GM12878 (cell line): ENCODE data around the gene HDDC2. TPM values are rescaled to one million over a fixed set of nuclear protein-coding genes. Genes with fewer than 3 reads are reported as not detected.

ENCODE experiments used
- ATAC-seq: fragments of 200-7000 bp; cut with Tn5 transposase; 3 replicates; pipeline ENCODE4 v1.9.1; 2020; ENCODE audit warnings: mild to moderate bottlenecking, moderate library complexity
- BruUV-seq: library from RNA; stranded (reverse); fragments of 400-500 nt; replicated peaks from 2 replicates; lab custom pipeline; 2021; lab: Mats Ljungman, UMichigan
- CTCF ChIA-PET: fragments of 300-600 bp; sonication (Branson Sonifier 250); formaldehyde crosslinking; extraction: SDS; loops from one replicate; lab custom pipeline; 2021; ENCODE audit warnings: inconsistent platforms; lab: Yijun Ruan, JAX
- POLR2A ChIA-PET: fragments of 350-600 bp; formaldehyde crosslinking; extraction: SDS; loops from one replicate; lab custom pipeline; 2021; ENCODE audit warnings: inconsistent platforms; lab: Charles Lee
- RAD21 ChIA-PET: fragments of 300-600 bp; sonication (Branson Sonifier 250); formaldehyde crosslinking; loops from one replicate; lab custom pipeline; 2023; ENCODE audit warnings: antibody characterized with exemption; ENCODE audit not compliant: unreplicated experiment; lab: Charles Lee
- SMC1A ChIA-PET: fragments of 300-600 bp; sonication (Branson Sonifier 250); formaldehyde crosslinking; loops from one replicate; lab custom pipeline; 2023; ENCODE audit not compliant: unreplicated experiment, uncharacterized antibody; lab: Charles Lee
- DNase-seq: peaks from one replicate; pipeline ENCODE4 v3.0.0-alpha.2; 2011; ENCODE audit warnings: low read depth, low spot score
- FAIRE-seq: peaks from 3 replicates; lab custom pipeline; 2011; peaks lifted over from hg19 to GRCh38; lab: Jason Lieb, UNC
- H2AFZ ChIP-seq: 2 replicates; pipeline ENCODE4 v1.6.0; 2011; ENCODE audit warnings: low read depth, low read length, control low read depth; ENCODE audit not compliant: control insufficient read depth
- H3K27ac ChIP-seq: 2 replicates; pipeline ENCODE4 v1.5.1; 2011; ENCODE audit warnings: control low read depth; ENCODE audit not compliant: control insufficient read depth, insufficient read depth
- H3K27me3 ChIP-seq, 2 experiments: replicated peaks in 1 of 2; 2 replicates each; pipeline versions ENCODE4 v1.6.0 to v1.6.1; 2011; ENCODE audit warnings: low read length in 1 of 2; ENCODE audit not compliant: control insufficient read depth in 2 of 2, insufficient read depth in 2 of 2
- H3K36me3 ChIP-seq, 2 experiments: 2 replicates each; pipeline ENCODE4 v1.5.1; 2011; ENCODE audit warnings: low read length in 1 of 2; ENCODE audit not compliant: control insufficient read depth in 2 of 2, insufficient read depth in 2 of 2
- H3K4me1 ChIP-seq: 2 replicates; pipeline ENCODE4 v1.6.1; 2011; ENCODE audit warnings: mild to moderate bottlenecking, low read length, moderate library complexity, mixed read lengths; ENCODE audit not compliant: control insufficient read depth, insufficient read depth
- H3K4me2 ChIP-seq: 2 replicates; pipeline ENCODE4 v1.6.0; 2011; ENCODE audit warnings: control low read depth; ENCODE audit not compliant: control insufficient read depth, insufficient read depth
- H3K4me3 ChIP-seq: fragments of 200-600 bp; sonication (generic); 2 replicates; pipeline ENCODE4 v1.5.1; 2016
- H3K79me2 ChIP-seq: 2 replicates; pipeline ENCODE4 v1.6.0; 2011; ENCODE audit warnings: low read length; ENCODE audit not compliant: control insufficient read depth, insufficient read depth
- H3K9ac ChIP-seq: 2 replicates; pipeline ENCODE4 v1.8.0; 2011; ENCODE audit warnings: low read length, control low read depth, mixed read lengths; ENCODE audit not compliant: control insufficient read depth, insufficient read depth
- H3K9me3 ChIP-seq: replicated peaks from 3 replicates; pipeline ENCODE4 v1.5.1; 2011; ENCODE audit warnings: mild to moderate bottlenecking, low read length; ENCODE audit not compliant: control insufficient read depth, insufficient read depth
- H4K20me1 ChIP-seq: 2 replicates; pipeline ENCODE4 v1.6.0; 2011; ENCODE audit not compliant: control insufficient read depth, insufficient read depth
- BHLHE40 ChIP-seq, 2 experiments: fragments of 450-650 bp in 1 of 2; IDR thresholded peaks; 2 replicates each; pipeline ENCODE4 v1.6.1; 2011 to 2017; ENCODE audit warnings: low read depth in 2 of 2, borderline replicate concordance in 1 of 2, improper control_type of control experiment in 1 of 2, low read length in 1 of 2, mild to moderate bottlenecking in 1 of 2
- CEBPB ChIP-seq, 2 experiments: fragments of 150-350 bp in 1 of 2; IDR thresholded peaks; 2 replicates each; pipeline ENCODE4 v1.6.1; 2012 to 2014; ENCODE audit warnings: low read depth in 2 of 2, low read length in 2 of 2, borderline replicate concordance in 1 of 2, inconsistent platforms in 1 of 2
- ETV6 ChIP-seq, 2 experiments: fragments of 450-650 bp in 1 of 2; IDR thresholded peaks in 1 of 2; conservative IDR thresholded peaks in 1 of 2; 2 replicates each; pipeline ENCODE4 v1.6.1; 2014; ENCODE audit warnings: antibody characterized with exemption in 1 of 2, borderline replicate concordance in 1 of 2, low read depth in 1 of 2, mild to moderate bottlenecking in 1 of 2, moderate library complexity in 1 of 2
- NR2C2 ChIP-seq: IDR thresholded peaks from 2 replicates; pipeline ENCODE4 v1.6.1; 2011; ENCODE audit warnings: borderline replicate concordance, low read depth; ENCODE audit not compliant: control insufficient read depth, insufficient read length
- SPI1 ChIP-seq: IDR thresholded peaks from 2 replicates; pipeline ENCODE4 v1.6.1; 2011; ENCODE audit warnings: low read depth, mild to moderate bottlenecking, low read length, moderate library complexity, borderline replicate concordance; ENCODE audit not compliant: insufficient read depth
- ZSCAN29 ChIP-seq: fragments of 450-650 bp; IDR thresholded peaks from 2 replicates; pipeline ENCODE4 v1.6.1; 2017; ENCODE audit warnings: mild to moderate bottlenecking, moderate library complexity
- WGBS: methylation state at CpG from one replicate; pipeline ENCODE4 v1.1.6; 2016; ENCODE audit warnings: low lambda C conversion rate; ENCODE audit not compliant: insufficient replicate concordance, insufficient coverage; ENCODE audit errors: missing lambda C conversion rate; 5-methylcytosine and 5-hydroxymethylcytosine counted together
- in situ Hi-C: fragments of 300-500 bp; cut with MboI; formaldehyde crosslinking; loops from 9 replicates; pipeline ENCODE4 v1.14.3; 2018; ENCODE audit warnings: mixed read lengths
- intact Hi-C: fragments of 100-400 bp; cut with micrococcal nuclease; formaldehyde crosslinking; loops from one replicate; pipeline ENCODE4 v1.14.2; 2022; ENCODE audit not compliant: unreplicated experiment
- polyA plus RNA-seq, 11 experiments: library from polyadenylated mRNA; depleted of rRNA in 4 of 11; unstranded in 6 of 11; stranded (reverse) in 5 of 11; fragments of >200 nt; fragmentation: Nextera tagmentation in 4 of 11; fragmentation: Illumina TruSeq in 1 of 11; extraction: Ambion mirVana in 4 of 11; extraction: Trizol in 1 of 11; gene quantifications; 1 replicate in 1 of 11; 2 replicates in 10 of 11; pipeline versions ENCODE4 v1.2.1 to v1.2.3, GENCODE V29; 2011 to 2016; ENCODE audit warnings: inconsistent platforms in 2 of 11, missing spikeins in 2 of 11, low read depth in 1 of 11
- total RNA-seq, 4 experiments: library from RNA; depleted of rRNA in 3 of 4; stranded (reverse); fragments of >200 nt in 3 of 4; fragmentation: Illumina TruSeq in 1 of 4; extraction: Trizol in 1 of 4; gene quantifications; 2 replicates each; pipeline versions ENCODE4 v1.2.1 to v1.2.3, GENCODE V29; 2013 to 2021
- TF ChIP-seq, protein P1 (sequence below): IDR thresholded peaks from 2 replicates; pipeline ENCODE4 v1.6.1; 2011; ENCODE audit warnings: borderline replicate concordance, low read depth, mild to moderate bottlenecking, moderate library complexity, mixed read lengths, low read length; ENCODE audit not compliant: insufficient read depth; ENCODE audit errors: extremely low read length
- TF ChIP-seq, protein P2 (sequence below): fragments of 450-650 bp; IDR thresholded peaks from 2 replicates; pipeline ENCODE4 v1.6.1; 2018; ENCODE audit warnings: borderline replicate concordance, mild to moderate bottlenecking; ENCODE audit not compliant: partially characterized antibody
- TF ChIP-seq, protein P3 (sequence below): fragments of 450-650 bp; conservative IDR thresholded peaks from 2 replicates; pipeline ENCODE4 v1.6.1; 2017; ENCODE audit warnings: mild to moderate bottlenecking, moderate library complexity
- TF ChIP-seq, protein P4 (sequence below): fragments of 450-650 bp; formaldehyde crosslinking; IDR thresholded peaks from 2 replicates; pipeline ENCODE4 v1.5.0; 2022; ENCODE audit warnings: mild to moderate bottlenecking, missing genetic modification characterization

The HDDC2 gene
- total and polyA plus RNA-seq, 10 of the 15 experiments (the other 5 are each of a cell fraction or from before 2014, with no cell fraction given), result 54.5 to 148 (median 92.7) TPM

DNA sequence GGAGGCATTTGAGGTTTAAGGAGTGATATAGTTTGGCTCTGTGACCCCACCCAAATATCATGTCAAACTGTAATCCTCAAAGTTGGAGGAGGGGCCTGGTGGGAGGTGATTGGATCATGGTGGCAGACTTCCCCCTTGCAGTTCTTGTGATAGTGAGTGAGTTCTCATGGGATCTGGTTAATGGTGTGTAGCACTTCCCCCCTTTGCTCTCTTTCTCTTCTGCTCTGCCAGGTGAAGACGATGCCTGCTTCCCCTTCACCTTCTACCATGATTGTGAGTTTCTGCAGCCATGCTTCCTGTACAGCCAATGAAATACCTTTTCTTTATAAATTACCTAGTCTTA, 1.7 kb upstream of the HDDC2 start (continued):
- TF ChIP-seq ETV6 (conservative IDR thresholded peaks at IDR 0.05 in 1 of 2, IDR thresholded peaks at IDR 0.05 in 1 of 2; ENCODE audit: borderline replicate concordance in 1 of 2, low read depth in 1 of 2) (no peak), SPI1 (0 out of 2 replicates have a peak, but pooled peaks have one; percentile 9)
- TF ChIP-seq, protein P1, sequence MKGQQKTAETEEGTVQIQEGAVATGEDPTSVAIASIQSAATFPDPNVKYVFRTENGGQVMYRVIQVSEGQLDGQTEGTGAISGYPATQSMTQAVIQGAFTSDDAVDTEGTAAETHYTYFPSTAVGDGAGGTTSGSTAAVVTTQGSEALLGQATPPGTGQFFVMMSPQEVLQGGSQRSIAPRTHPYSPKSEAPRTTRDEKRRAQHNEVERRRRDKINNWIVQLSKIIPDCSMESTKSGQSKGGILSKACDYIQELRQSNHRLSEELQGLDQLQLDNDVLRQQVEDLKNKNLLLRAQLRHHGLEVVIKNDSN, result no peak
- TF ChIP-seq, protein P2, sequence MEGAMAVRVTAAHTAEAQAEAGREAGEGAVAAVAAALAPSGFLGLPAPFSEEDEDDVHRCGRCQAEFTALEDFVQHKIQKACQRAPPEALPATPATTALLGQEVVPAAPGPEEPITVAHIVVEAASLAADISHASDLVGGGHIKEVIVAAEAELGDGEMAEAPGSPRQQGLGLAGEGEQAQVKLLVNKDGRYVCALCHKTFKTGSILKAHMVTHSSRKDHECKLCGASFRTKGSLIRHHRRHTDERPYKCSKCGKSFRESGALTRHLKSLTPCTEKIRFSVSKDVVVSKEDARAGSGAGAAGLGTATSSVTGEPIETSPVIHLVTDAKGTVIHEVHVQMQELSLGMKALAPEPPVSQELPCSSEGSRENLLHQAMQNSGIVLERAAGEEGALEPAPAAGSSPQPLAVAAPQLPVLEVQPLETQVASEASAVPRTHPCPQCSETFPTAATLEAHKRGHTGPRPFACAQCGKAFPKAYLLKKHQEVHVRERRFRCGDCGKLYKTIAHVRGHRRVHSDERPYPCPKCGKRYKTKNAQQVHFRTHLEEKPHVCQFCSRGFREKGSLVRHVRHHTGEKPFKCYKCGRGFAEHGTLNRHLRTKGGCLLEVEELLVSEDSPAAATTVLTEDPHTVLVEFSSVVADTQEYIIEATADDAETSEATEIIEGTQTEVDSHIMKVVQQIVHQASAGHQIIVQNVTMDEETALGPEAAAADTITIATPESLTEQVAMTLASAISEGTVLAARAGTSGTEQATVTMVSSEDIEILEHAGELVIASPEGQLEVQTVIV, result no peak
- TF ChIP-seq, all 136 proteins: peak for 1

DNA sequence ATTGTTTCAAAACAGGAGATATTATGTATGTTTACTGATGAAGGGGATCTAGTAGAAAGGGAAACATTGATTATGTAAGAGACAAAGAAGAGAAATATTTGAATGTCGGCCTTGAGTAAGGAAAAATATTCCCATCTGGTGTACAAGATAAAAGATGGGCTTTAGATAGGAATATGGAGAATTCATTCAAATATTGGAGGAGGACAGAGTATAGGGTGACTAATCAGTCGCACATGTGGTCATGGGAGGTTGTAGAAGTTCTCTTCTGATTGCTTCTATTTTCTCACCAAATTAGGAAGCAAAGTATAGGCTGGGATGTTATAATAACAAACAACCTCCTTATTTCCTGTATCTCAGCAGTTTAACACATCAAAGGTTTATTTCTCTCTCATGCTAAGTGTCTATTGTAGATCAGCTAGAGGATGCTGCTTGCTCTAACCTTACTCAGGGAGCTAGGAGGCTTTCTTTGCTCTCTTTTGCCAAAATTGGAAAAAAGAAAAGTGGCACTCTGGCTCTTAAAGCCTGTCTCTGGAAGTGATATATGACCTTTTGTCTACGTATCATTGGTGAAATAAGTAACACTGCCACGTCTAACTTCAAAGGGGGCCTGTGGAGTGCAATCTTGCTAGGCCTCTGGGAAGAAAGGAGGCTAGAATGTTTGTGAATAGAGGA, 1.2 kb upstream of the HDDC2 start:
- no TSS peak for BruUV-seq
- no peak overlapping the region for H3K27ac ChIP-seq
- H4K20me1 ChIP-seq, result no peaks in the 10 kb centered on the region
- SMC1A ChIA-PET, result interaction anchor here (2.5 kb wide), 1 partner anchor 451 kb away, joined by 7 read pairs; no protein-coding TSS in a partner anchor
- no peak overlapping the region for H3K4me2 ChIP-seq
- POLR2A ChIA-PET, result no interaction called here
- 98% methylated on average over 4 of the region's 4 CpGs for WGBS
- peaks cover 0 to 3% of the 10 kb centered on the region in 2 experiments; a peak in 1 of 4 replicates for H3K27me3 ChIP-seq
- FAIRE-seq, result no peak
- DNase-seq, result no peak
- no peak overlapping the region for H3K4me3 ChIP-seq
- no peaks in the 10 kb centered on the region for H3K4me1 ChIP-seq
- no peak for ATAC-seq
- H3K9ac ChIP-seq, result no peak overlapping the region
- H3K36me3 ChIP-seq, result peaks cover 0 to 4% of the 10 kb centered on the region in 2 experiments; a peak in 1 of 4 replicates
- intact Hi-C loops, result loop anchor here (10.0 kb wide), 1 partner anchor 428 kb away; no protein-coding TSS in a partner anchor
- no peaks in the 10 kb centered on the region for H3K9me3 ChIP-seq
- CTCF ChIA-PET, result interaction anchor here (1.2 to 1.6 kb wide), 2 partner anchors 444 to 671 kb away, joined by 4 to 5 read pairs; no protein-coding TSS in a partner anchor
- in situ Hi-C loops, result no loop called here
- peak overlapping the region; percentile 9; the same call in 1 of the 2 replicates for H2AFZ ChIP-seq
- RAD21 ChIA-PET, result interaction anchor here (1.3 kb wide), 1 partner anchor 13 kb away, joined by 4 read pairs; no protein-coding TSS in a partner anchor
- H3K79me2 ChIP-seq, result peaks cover 23% of the 10 kb centered on the region
- TF ChIP-seq NR2C2 (no peak), ZSCAN29 (no peak), CEBPB (IDR thresholded peaks at IDR 0.05; ENCODE audit: borderline replicate concordance in 1 of 2, low read depth in 2 of 2, low read length in 2 of 2) (no peak), BHLHE40 (IDR thresholded peaks at IDR 0.05; ENCODE audit: borderline replicate concordance in 1 of 2, low read depth in 2 of 2, low read length in 1 of 2) (no peak)
- TF ChIP-seq, protein P3, sequence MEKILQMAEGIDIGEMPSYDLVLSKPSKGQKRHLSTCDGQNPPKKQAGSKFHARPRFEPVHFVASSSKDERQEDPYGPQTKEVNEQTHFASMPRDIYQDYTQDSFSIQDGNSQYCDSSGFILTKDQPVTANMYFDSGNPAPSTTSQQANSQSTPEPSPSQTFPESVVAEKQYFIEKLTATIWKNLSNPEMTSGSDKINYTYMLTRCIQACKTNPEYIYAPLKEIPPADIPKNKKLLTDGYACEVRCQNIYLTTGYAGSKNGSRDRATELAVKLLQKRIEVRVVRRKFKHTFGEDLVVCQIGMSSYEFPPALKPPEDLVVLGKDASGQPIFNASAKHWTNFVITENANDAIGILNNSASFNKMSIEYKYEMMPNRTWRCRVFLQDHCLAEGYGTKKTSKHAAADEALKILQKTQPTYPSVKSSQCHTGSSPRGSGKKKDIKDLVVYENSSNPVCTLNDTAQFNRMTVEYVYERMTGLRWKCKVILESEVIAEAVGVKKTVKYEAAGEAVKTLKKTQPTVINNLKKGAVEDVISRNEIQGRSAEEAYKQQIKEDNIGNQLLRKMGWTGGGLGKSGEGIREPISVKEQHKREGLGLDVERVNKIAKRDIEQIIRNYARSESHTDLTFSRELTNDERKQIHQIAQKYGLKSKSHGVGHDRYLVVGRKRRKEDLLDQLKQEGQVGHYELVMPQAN, result no peak
- TF ChIP-seq, protein P4, sequence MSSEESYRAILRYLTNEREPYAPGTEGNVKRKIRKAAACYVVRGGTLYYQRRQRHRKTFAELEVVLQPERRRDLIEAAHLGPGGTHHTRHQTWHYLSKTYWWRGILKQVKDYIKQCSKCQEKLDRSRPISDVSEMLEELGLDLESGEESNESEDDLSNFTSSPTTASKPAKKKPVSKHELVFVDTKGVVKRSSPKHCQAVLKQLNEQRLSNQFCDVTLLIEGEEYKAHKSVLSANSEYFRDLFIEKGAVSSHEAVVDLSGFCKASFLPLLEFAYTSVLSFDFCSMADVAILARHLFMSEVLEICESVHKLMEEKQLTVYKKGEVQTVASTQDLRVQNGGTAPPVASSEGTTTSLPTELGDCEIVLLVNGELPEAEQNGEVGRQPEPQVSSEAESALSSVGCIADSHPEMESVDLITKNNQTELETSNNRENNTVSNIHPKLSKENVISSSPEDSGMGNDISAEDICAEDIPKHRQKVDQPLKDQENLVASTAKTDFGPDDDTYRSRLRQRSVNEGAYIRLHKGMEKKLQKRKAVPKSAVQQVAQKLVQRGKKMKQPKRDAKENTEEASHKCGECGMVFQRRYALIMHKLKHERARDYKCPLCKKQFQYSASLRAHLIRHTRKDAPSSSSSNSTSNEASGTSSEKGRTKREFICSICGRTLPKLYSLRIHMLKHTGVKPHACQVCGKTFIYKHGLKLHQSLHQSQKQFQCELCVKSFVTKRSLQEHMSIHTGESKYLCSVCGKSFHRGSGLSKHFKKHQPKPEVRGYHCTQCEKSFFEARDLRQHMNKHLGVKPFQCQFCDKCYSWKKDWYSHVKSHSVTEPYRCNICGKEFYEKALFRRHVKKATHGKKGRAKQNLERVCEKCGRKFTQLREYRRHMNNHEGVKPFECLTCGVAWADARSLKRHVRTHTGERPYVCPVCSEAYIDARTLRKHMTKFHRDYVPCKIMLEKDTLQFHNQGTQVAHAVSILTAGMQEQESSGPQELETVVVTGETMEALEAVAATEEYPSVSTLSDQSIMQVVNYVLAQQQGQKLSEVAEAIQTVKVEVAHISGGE (CRISPR knock-in tag), result no peak
